MG63 (cell line): ENCODE results near the gene RNF187. TPM values are rescaled to one million over a fixed set of nuclear protein-coding genes. Genes with fewer than 3 reads are reported as not detected.
A peak's percentile ranks its signal among the peaks of the same experiment; 100 is the strongest.

Source experiments
- DNase-seq: peaks from one replicate; pipeline ENCODE4 v3.0.0-alpha.2; 2020
- H3K27me3 ChIP-seq: fragments of 250-450 bp; sonication (Bioruptor Pico); 2 replicates; pipeline ENCODE4 v1.5.1; 2020; ENCODE audit warnings: mild to moderate bottlenecking, moderate library complexity
- H3K36me3 ChIP-seq: fragments of 250-450 bp; sonication (Bioruptor Pico); 2 replicates; pipeline ENCODE4 v1.5.1; 2020; ENCODE audit warnings: mild to moderate bottlenecking, moderate library complexity
- H3K4me3 ChIP-seq: fragments of 250-450 bp; sonication (Bioruptor Pico); 2 replicates; pipeline ENCODE4 v1.5.1; 2020; ENCODE audit warnings: mild to moderate bottlenecking, moderate library complexity
- H3K9me3 ChIP-seq: fragments of 250-450 bp; sonication (Bioruptor Pico); 2 replicates; pipeline ENCODE4 v1.5.1; 2020; ENCODE audit warnings: mild to moderate bottlenecking, moderate library complexity
- total RNA-seq: library from RNA; depleted of rRNA; stranded (reverse); fragments of >200 nt; shearing (Covaris generic); gene quantifications from 2 replicates; pipeline ENCODE4 v1.2.3, GENCODE V29; 2014; ENCODE audit warnings: low replicate concordance; rRNA removed

Gene RNF187
- 68.1 and 133 TPM in 2 replicates for total RNA-seq

DNA sequence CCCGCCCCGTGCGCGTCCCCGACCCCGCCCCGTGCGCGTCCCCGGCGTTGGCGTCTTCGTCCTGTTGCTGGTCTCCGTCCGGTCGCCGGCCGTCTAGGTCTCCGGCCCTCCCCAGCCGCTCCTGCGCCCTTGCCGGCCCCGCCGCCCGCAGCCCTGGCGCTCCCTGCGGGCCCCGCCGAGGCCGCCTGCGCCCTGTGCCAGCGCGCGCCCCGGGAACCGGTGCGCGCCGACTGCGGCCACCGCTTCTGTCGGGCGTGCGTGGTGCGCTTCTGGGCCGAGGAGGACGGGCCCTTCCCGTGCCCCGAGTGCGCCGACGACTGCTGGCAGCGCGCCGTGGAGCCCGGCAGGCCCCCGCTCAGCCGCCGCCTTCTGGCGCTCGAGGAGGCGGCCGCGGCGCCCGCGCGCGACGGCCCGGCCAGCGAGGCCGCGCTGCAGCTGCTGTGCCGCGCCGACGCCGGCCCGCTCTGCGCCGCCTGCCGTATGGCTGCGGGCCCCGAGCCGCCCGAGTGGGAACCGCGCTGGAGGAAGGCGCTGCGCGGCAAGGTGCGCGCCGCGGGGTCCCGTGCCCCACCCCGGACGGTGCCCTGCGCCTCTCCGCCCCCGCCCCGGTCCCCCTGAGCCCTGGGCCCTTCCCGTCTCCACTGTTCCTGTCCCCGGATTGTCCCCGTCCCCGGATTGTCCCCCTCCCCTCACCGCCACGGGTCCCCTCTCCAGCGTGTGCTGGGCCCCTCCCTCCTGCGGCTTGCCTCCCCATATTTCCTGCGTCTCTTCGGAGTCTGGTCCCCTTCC, at the start of gene RNF187:
RNF187 (plus strand) TSS at position 47 of the 789 bp plus-strand sequence.
- DNase-seq, result peak; percentile 93
- Histone ChIP-seq H3K36me3 (peaks cover 31% of the 10 kb centered on the region), H3K4me3 (peak within 1 kb of the TSS; percentile 64), H3K9me3 (no peaks in the 10 kb centered on the region), H3K27me3 (no peaks in the 10 kb centered on the region)

DNA sequence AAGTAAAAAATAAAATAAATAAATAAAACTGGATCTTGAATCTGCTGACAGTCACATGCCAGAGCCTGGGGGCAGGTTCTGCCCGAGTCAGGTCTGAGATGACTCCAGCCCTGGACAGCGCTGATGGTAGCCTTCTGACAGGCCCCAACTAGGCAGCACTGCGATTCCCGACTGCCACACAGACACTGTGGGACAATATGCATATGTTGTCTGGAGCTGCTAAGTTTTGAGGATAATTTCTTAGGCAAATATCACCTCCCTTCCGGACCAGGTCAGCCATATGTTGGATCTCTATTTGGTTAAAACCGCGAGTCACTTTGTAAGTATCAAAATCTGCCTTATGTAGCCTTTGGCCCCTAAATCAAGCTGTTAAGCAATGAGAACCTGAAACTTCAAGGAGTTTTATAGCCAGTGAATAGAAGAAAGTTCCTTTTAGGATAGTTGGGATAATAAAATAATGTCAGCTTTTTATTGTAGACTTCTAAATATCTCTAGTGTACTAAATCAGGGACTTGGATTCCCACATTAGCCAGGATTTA, 49.7 kb upstream of the RNF187 start:
- H3K36me3 ChIP-seq, result no peaks in the 10 kb centered on the region
- DNase-seq, result no peak
- no peaks in the 10 kb centered on the region for H3K9me3 ChIP-seq
- no peak overlapping the region for H3K4me3 ChIP-seq
- H3K27me3 ChIP-seq, result peaks cover 2% of the 10 kb centered on the region; the same call in 1 of the 2 replicates

GRCh38 chr1:228438266-228438665, 48.9 kb upstream of the RNF187 start:
- Histone ChIP-seq H3K27me3 (peaks cover 2% of the 10 kb centered on the region; the same call in 1 of the 2 replicates), H3K36me3 (no peaks in the 10 kb centered on the region)

GRCh38 chr1:228440761-228441500, 46.3 kb upstream of the RNF187 start:
- H3K27me3 ChIP-seq, result peaks cover 1% of the 10 kb centered on the region; the same call in 1 of the 2 replicates

More at GRCh38 chr1:228438266-228438665, 48.9 kb upstream of the RNF187 start:
- H3K4me3 ChIP-seq, result no peak overlapping the region
- no peak for DNase-seq
- H3K9me3 ChIP-seq, result no peaks in the 10 kb centered on the region

DNA sequence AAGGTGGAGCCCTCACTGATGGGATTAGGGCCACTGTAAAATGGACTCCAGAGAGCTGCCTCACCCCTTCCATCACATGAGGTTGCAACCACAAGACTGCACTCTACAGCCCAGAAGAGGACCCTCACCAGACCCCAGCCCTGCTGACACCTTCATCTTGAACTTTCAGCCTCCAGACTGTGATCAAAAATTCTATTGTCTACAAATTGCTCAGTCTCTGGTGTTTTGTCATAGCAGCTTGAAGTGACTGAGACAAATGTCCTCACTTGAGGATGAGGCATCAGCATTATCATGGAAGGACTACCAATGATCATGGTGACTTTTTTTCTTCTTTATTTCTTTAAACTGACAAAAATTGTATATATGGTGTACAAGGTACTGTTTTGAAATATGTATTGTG, 43.8 kb upstream of the RNF187 start:
- H3K9me3 ChIP-seq, result no peaks in the 10 kb centered on the region; the same call in 1 of the 2 replicates
- no peaks in the 10 kb centered on the region for H3K36me3 ChIP-seq
- DNase-seq, result no peak
- no peak overlapping the region for H3K4me3 ChIP-seq
- peaks cover 2% of the 10 kb centered on the region; the same call in 1 of the 2 replicates for H3K27me3 ChIP-seq

More at GRCh38 chr1:228440761-228441500, 46.3 kb upstream of the RNF187 start:
- H3K36me3 ChIP-seq, result no peaks in the 10 kb centered on the region
- no peak for DNase-seq
- no peaks in the 10 kb centered on the region; the same call in 1 of the 2 replicates for H3K9me3 ChIP-seq
- no peak overlapping the region for H3K4me3 ChIP-seq

GRCh38 chr1:228445490-228445842, 41.7 kb upstream of the RNF187 start:
- no peak for DNase-seq
- Histone ChIP-seq H3K9me3 (no peaks in the 10 kb centered on the region; the same call in 1 of the 2 replicates), H3K27me3 (peaks cover 2% of the 10 kb centered on the region; the same call in 1 of the 2 replicates), H3K36me3 (no peaks in the 10 kb centered on the region), H3K4me3 (no peak overlapping the region)

DNA sequence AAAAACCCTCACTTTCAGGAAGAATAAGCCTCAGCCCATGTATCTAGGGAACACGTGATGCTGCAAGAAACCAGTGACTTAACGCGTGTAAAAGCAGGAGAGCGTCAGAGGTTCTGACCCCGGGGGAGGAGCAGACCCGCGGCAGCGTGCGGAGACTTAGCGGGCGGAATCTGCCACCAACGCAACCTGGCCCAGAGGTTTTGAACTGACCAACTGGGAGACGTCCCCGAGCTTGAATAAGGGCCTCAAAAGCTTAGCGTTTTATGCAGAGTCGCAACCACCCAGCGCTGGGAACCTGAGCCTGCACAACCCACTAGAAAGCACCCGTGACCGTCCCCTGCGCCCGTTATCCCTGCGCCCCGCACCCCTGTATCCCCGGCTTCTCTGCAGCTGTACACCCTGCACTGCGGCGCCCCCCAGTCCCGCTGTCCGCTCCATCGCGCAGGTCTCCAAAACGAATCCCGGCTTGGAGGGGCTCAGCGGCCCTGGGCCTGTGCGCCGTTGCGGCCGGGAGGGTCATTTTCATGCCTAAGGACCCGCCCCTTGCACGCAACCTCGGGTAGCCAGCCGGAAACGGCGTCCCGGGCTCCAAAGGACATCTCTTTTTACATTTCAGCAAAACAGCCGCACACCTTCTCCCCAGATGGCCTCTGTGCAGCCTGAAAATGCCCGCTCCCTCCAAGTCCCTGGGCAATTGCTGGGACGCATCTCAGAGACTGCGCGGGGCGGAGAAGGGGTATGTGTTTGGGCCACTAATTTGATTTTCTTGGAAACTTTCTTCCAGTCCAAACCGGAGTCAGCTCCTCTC, 41.1 kb upstream of the RNF187 start:
- DNase-seq, result no peak

GRCh38 chr1:228446852-228447251, 40.3 kb upstream of the RNF187 start:
- DNase-seq, result no peak
- Histone ChIP-seq H3K9me3 (no peaks in the 10 kb centered on the region; the same call in 1 of the 2 replicates), H3K4me3 (no peak overlapping the region), H3K27me3 (peaks cover 2% of the 10 kb centered on the region; the same call in 1 of the 2 replicates), H3K36me3 (no peaks in the 10 kb centered on the region)

More for the DNA sequence above, 41.1 kb upstream of the RNF187 start:
- H3K4me3 ChIP-seq, result no peak overlapping the region
- no peaks in the 10 kb centered on the region; the same call in 1 of the 2 replicates for H3K9me3 ChIP-seq
- H3K36me3 ChIP-seq, result no peaks in the 10 kb centered on the region
- H3K27me3 ChIP-seq, result peaks cover 2% of the 10 kb centered on the region; the same call in 1 of the 2 replicates

- Histone ChIP-seq H3K27me3 (peaks cover 2% of the 10 kb centered on the region; the same call in 1 of the 2 replicates), H3K4me3 (no peak overlapping the region), H3K9me3 (no peaks in the 10 kb centered on the region; the same call in 1 of the 2 replicates), H3K36me3 (no peaks in the 10 kb centered on the region)
- DNase-seq, result no peak
These were observed 38.8 kb upstream of the RNF187 start for GRCh38 chr1:228448372-228448771.

DNA sequence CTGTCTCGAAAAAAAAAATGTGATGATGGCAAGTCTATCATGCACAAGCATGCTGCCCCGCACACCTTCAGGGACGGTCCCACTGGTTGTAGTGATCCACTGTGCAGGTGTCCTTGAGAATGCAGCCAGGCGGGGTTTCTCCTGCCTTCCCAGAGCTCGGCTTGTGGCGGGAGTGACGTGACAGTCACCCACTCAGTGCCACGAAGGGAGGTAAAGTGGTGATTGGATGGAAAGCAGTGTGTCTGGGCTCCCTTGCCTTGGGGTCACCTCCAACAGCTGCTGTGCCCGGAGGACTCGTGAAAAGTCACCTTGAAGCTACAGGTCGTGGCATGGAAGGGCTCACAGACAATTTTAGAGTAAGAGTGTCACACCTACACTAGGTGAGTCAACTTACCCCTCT, 37.0 kb upstream of the RNF187 start:
- no peak for DNase-seq
- Histone ChIP-seq H3K4me3 (no peak overlapping the region), H3K9me3 (no peaks in the 10 kb centered on the region), H3K36me3 (peaks cover 9% of the 10 kb centered on the region; the same call in 1 of the 2 replicates), H3K27me3 (peaks cover 2% of the 10 kb centered on the region; the same call in 1 of the 2 replicates)

DNA sequence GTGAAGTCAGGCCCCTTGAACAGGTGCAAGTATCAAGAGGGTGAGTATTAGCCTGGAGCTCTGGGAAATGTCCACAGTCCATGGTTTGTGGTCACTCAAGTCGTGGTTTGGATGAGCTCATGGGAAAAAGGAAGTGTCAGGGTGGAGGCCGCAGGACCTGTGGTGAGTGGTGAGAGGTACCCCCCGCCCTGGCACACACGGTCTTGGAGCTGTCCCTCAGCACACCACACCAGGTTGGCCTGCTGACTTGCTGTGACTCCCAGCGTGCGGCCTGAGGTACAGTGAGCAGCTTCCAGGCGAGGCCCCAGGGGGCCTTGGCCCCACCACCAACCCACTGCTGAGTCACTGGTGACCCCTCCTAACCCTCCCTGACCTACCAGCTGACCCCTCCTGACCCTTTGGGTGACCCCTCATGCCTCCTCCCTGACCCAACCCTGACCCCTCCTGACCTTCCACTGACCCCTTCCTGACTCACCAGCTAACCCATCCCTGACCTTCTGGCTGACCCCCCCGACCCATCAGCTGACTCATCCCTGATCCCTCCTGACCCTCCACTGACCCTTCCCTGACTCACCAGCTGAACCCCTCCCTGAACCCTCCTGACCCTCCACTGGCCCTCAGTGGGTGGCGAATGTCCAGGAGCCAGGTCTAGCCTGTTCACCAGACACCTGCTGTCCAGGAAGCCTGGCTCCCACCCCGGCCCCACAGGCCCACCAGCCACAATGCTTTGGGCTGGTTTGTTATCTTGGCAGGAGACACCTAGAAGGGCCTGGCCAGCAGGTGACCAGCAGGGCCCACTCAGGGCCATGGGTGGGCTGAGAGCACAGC, 34.8 kb upstream of the RNF187 start:
- H3K9me3 ChIP-seq, result no peaks in the 10 kb centered on the region
- H3K4me3 ChIP-seq, result no peak overlapping the region
- DNase-seq, result peak; percentile 93
- H3K27me3 ChIP-seq, result no peaks in the 10 kb centered on the region
- peaks cover 9% of the 10 kb centered on the region; the same call in 1 of the 2 replicates for H3K36me3 ChIP-seq

GRCh38 chr1:228453022-228453560, 34.1 kb upstream of the RNF187 start:
- DNase-seq, result no peak
- Histone ChIP-seq H3K4me3 (no peak overlapping the region), H3K36me3 (peaks cover 9% of the 10 kb centered on the region; the same call in 1 of the 2 replicates), H3K9me3 (no peaks in the 10 kb centered on the region), H3K27me3 (no peaks in the 10 kb centered on the region)

DNA sequence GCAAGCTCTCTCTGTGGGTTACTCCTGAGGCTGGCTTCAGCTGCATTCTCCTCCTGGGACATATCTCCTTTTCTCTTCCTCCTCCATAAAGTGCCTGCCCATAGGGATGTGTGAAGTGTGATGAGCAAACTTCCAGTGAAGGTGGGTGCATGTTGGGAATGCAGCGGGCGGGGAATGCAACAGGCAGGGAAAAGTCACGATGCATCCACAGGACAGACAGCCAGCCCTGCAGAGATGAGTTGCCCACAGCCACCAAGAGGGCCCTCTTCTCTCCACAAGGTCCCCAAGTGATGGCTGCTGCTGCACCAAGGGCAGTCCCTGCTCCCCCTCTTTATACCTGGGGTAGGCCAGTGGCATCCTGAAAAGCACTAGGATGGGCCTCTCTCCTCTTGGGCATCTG, 33.6 kb upstream of the RNF187 start:
- Histone ChIP-seq H3K9me3 (no peaks in the 10 kb centered on the region), H3K36me3 (peaks cover 9% of the 10 kb centered on the region; the same call in 1 of the 2 replicates), H3K27me3 (no peaks in the 10 kb centered on the region), H3K4me3 (no peak overlapping the region)
- DNase-seq, result no peak

- no peak overlapping the region for H3K4me3 ChIP-seq
- no peak for DNase-seq
- no peaks in the 10 kb centered on the region for H3K27me3 ChIP-seq
- H3K9me3 ChIP-seq, result no peaks in the 10 kb centered on the region
- peaks cover 9% of the 10 kb centered on the region; the same call in 1 of the 2 replicates for H3K36me3 ChIP-seq
These were observed 32.9 kb upstream of the RNF187 start for GRCh38 chr1:228454238-228454637.

GRCh38 chr1:228455715-228456114, 31.5 kb upstream of the RNF187 start:
- peak overlapping the region; percentile 90 for H3K4me3 ChIP-seq
- no peaks in the 10 kb centered on the region for H3K9me3 ChIP-seq
- no peak for DNase-seq
- no peaks in the 10 kb centered on the region for H3K27me3 ChIP-seq
- H3K36me3 ChIP-seq, result peaks cover 9% of the 10 kb centered on the region; the same call in 1 of the 2 replicates
